GM21423 (cell line): Measurements from ENCODE around the gene FATE1.

Experiments
- ATAC-seq: cut with Tn5 transposase; IDR thresholded peaks from one replicate; pipeline ENCODE4 v1.9.1; 2021; ENCODE audit warnings: mild to moderate bottlenecking, moderate library complexity; ENCODE audit not compliant: unreplicated experiment

FATE1 gene

GRCh38 chrX:151703487-151703886, 12.3 kb upstream of the FATE1 start:
- no peak for ATAC-seq

DNA sequence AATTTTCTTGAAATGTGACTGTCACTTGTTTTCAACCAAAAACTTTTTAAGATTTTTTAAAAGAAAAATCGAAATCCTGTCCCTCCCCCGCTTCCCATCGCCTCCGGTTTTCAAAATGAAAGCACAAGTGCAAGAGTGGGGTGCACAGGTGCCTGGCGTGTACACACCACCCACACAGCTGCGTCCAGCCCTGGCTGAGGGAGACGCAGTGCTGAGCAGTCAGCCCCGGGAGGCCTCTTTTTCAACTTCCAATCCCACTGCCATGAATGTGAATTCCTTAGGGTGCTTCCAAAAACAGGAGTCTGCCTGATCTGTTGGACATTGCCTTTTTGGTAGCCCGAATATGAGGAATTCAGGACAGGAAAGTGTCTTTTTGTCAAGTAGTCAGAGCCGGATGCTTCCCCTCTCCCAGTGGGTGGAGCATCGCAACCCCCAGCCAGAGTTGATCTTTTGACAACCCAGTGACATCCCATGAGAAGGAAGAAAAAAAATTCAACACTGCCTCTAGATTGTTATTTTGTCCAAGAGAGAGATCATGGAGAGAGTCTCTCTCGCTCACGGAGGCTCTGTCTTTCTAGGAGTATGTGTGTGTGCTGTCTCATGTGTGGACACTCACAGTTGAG, 11.7 kb upstream of the FATE1 start:
- ATAC-seq: no peak

DNA sequence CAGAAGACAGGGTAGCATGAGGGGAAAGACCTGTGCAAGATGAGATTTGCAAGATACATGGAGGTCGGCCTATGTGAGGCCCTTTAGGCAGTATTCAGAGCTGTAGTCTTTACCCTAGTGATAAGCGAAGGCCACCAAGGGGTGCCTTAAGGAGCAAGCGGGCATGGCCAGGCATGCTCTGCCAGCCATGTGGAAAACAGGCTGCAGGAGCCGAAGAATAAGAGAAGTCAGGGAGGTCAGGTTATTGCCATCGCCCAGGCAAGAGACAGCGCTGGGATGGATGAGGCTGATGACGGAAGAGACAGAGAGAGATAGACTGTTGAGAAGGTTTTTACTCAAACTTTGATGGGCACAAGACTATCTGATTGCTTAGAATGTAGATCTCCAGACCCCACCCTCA, 7.0 kb upstream of the FATE1 start:
- no peak for ATAC-seq

DNA sequence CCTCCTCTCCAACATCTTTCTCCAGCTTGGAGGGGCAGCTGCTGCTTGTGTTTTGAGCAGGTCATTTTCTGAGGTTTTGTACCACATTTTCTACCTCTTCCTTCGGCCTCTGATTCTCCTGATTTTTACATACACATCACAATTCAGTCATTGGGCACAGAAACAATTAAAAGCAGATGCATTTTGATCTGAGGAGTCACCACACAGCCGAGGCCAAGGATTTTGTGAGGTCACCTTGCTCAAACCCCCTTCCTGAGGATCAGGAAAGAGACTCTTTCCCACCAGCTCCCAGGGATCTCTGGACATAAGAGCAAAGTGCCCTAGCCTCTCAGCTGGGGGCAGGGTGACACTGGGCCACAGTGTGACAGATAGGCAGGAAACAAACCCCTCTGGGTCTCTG, 5.4 kb upstream of the FATE1 start:
- ATAC-seq: no peak

GRCh38 chrX:151711154-151711553, 4.7 kb upstream of the FATE1 start:
- ATAC-seq: no peak

DNA sequence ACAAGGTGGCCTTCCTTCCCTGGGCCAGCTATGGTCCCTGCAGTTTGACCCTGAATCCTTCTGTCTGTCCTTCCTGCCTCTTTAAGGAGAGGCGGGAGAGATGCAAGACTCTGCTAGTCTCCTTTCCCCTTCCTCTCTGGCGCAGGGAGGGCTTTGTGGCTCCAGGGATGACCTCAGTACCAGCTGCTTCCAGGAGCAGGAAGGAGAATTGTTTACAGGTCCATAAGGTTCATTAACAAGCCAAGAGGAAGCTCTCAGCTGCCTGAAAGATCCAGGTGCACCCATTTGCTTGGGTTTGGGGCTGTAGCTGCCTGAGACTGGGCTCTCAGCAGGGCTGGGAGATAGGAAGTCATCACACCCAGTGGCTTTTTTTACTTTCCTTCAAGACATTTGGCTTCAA, 4.0 kb upstream of the FATE1 start:
- ATAC-seq: no peak

DNA sequence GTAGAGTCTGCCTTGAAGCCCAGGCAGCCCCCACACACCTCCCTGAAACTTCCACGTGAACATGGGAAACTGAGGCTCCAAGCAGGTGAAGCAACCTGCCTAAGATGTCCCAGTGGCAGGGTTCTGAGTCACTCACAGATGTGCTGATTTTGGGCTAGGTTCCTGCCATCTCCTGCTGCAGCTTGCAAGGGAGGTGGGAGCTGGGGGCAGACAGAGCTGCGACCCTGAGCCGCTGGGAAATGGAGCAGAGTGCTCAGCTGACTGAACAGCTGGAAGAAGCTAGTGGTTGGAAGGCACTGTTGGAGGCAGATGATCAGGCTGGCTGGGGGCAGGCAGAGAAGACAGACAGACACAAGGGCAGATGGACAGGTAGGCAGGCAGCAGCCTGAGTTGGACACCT, 3.6 kb upstream of the FATE1 start:
- ATAC-seq: no peak

DNA sequence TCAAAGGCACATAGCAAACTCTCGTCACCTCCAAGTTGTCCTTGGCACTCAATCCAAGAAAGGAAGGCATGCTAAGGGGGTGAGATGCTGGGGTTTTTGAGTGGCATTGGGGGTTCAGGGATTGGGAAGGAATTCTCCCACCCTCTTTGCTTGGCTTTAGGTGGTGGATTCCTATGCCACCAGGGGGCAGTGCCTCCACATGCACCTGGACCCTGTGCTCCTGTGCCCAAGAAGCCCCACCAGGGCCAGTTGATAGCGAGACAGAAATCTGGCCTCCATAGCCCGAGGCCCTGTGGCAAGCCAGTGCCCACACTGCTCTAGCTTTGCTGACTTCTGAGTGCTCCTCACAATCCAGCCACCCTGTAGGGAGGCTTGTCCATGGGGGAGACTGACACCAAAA, 2.0 kb upstream of the FATE1 start:
- ATAC-seq: no peak

DNA sequence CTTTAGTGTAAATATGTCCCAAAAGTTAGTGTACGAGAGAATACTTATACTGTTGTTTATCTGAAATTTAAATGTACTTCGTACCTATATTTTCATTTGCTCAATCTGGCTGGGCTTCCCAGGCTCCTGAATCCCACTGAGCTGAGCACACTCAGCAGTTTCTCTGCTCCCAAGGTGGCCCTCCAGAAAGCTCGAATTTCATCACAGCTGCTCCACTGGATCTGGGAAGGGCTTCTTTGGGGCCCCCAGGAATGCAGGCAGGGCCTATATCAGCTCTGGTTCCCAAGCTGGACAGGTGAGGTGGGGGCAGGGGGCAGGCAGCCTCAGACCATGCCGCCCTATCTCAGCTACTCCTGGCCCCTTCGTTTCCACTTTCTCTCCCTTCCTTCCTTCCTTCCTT, 1.5 kb upstream of the FATE1 start:
- ATAC-seq: no peak

GRCh38 chrX:151722241-151722846, 6.5 kb downstream of the FATE1 start:
- ATAC-seq: no peak

DNA sequence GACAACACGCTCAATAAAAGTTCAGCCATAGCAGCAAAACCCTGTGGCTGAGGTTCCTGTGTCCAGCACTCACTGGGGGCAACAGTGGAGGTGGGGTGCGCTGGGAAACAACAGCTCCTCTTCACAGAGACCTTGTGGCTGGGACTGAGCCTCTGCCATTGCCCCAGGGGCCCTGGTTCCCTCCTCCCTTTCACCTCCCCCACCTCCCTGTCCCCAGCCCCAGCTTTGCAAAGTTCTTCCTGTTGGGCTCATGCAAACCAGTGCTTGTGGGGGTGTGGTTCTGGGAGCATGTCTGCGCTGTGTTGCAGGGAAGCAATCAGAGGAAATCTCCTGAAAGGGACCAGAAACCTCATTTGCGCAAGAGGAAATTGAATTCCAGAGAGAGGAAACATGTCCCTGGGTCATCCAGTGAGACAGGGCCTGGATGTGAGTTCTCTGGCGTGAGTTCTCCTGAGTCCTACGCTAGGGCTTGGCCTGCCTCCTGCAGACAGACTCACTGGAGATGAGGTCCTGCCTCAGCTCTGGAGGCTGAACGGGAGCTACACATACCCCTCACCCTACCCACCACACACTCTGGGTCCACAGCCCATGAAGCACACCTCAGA, 7.4 kb downstream of the FATE1 start:
- ATAC-seq: no peak

DNA sequence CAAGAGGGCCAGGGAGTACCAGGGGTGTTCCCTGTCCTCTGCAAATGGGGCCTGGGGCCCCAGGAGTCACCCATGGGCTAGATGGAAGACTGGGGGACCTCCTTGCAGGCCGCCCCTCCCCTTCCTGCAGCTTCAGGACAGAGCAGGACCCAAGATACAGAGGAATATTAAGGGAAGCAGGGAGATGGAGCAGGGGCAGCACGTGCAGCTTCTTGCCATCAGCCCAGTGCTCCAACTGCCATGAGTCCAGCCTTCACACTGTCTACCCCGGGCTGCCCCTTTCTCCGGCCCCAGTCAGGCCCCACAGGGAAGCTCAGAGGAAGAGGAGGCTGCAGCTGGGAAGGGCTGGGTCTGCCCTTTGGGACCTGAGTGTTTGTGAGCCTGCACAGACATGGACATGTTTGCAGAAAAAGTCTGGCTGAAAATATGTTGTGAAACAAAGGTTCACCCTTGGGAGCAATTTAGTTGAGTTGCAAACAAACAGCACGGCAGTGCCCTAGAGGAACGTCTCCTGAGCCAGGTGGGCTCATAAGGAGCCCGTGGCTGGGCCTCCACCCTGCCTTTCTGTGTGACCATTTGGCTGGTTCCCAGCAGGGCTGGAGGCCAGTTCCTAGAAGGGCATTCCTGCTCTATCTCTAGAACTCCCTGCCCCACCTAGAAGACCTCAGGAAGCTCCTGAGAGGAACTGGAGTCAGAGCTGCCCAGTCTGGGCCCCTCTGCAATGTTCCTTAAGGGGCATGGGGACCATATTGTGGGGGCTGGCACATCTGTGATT, 8.9 kb downstream of the FATE1 start:
- ATAC-seq: no peak

GRCh38 chrX:151725338-151725614, 9.4 kb downstream of the FATE1 start:
- ATAC-seq: no peak

- ATAC-seq: no peak
Observed at GRCh38 chrX:151726751-151727150, 10.9 kb downstream of the FATE1 start.

DNA sequence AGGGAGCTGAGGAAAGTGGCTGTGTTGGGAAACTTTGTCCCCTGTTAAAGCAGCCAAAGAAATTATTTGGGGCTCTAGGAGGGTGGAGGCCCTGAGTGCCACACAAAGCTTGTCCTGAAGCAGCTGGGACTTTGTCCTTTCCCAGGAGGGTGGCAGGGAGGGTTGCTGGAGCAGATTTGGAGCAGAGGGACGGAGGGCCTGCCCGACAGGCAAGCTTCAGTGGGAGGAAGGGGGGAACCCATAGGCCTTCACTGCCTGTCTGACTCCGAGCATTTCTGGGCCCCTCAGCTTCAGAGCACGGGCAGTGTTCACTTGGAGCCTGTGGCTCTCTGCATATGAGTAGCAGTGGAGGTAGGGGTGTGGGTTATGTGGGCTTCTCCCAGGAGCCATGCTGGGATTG, 11.5 kb downstream of the FATE1 start:
- no peak for ATAC-seq

- ATAC-seq: no peak
Observed at GRCh38 chrX:151729056-151729725, 13.4 kb downstream of the FATE1 start.

- ATAC-seq: no peak
Observed at GRCh38 chrX:151734446-151734845, 18.6 kb downstream of the FATE1 start, which contains the start of gene CNGA2. TSS of gene CNGA2 (plus strand) at chrX:151734746. CDS start at chrX:151738484, 3,738 bp downstream.

DNA sequence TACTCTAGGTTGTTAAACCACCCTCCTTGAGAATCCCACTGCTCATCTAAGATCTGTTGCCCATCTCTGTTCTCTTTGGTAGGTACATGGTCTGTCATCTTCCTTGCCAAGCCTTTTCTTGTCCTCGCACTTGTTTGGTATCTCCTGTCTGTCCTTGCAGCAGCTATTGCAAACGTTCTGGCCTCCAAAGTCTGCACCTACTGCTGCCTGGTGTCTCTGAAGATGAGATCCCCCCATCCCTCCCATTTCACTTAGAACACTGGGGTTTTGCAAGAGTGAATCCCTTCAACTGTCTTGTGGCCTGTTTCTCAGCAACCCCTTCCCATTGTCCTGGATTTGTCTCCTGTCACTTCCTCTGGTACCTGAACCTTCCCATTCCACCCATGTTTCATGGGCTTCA, 19.4 kb downstream of the FATE1 start:
- no peak for ATAC-seq

DNA sequence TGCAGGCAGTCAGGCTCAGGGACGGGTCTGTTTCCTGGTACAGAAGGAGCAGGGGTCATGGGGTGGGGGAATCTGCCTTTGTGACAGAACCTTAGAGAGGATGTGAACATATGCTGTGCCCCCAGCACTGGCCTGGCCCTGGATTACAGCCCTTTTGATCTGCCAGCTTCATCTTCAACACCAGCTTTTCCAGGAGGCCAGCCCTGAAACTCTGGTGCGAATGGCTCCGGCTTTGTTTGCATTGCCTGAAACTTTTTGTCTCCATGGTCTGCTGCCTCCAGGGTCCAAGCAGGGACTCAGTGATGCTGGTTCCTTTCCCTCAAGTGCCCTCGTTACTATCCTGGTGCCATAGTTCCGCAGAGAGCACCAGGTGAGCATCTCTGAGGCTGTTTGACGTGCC, 20.9 kb downstream of the FATE1 start:
- ATAC-seq: no peak

GRCh38 chrX:151737494-151737893, 21.7 kb downstream of the FATE1 start:
- ATAC-seq: no peak

- no peak for ATAC-seq
Observed at GRCh38 chrX:151738751-151739150, 22.9 kb downstream of the FATE1 start.

DNA sequence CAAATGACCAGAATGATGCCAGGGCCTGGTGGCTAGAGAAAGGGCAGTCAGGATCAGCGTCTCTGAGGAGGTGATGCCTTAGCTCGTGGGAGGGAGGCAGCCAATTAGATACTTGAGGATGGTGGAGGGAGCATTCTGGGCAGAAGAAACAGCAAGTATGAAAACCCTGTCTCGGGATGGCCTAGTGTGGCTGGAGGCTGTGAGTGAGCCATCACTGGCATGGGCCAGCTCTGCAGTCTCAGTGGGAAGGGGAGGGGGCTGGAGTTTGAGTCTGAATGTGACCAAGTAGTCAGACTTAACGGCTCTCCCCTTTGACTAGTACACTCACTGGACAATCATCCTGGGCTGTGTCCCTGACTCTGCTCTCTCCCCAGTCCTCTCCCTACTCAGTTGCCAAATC, 25.8 kb downstream of the FATE1 start:
- no peak for ATAC-seq
